ENCODE data around the gene MEIS2.

MEIS2 gene

GRCh38 chr15:37076543-37076942, 23.8 kb downstream of the MEIS2 start:
- H3K36me3 ChIP-seq (ENCODE audit: control insufficient read depth, insufficient read depth, low read length): peaks cover 36% of the 10 kb centered on the region
- no peaks in the 10 kb centered on the region for H3K4me1 ChIP-seq (ENCODE audit: control insufficient read depth, insufficient read depth, low read length, poor library complexity, severe bottlenecking)
- H3K27ac ChIP-seq (ENCODE audit: low read depth, low read length, severe bottlenecking): no peak overlapping the region
- H3K9me3 ChIP-seq (ENCODE audit: control insufficient read depth, low read length): no peaks in the 10 kb centered on the region
- no peak overlapping the region for H3K4me3 ChIP-seq (ENCODE audit: extremely low read depth, insufficient read depth, low read length, poor library complexity, severe bottlenecking)

- 77 to 100% methylated on average over 2 of the region's 4 CpGs for WGBS, 2 experiments (ENCODE audit: insufficient coverage in 2 of 2)
- Histone ChIP-seq H3K4me3 (ENCODE audit: extremely low read depth, insufficient read depth, low read length, poor library complexity, severe bottlenecking) (no peak overlapping the region), H3K9me3 (ENCODE audit: control insufficient read depth, low read length) (no peaks in the 10 kb centered on the region), H3K4me1 (ENCODE audit: control insufficient read depth, insufficient read depth, low read length, poor library complexity, severe bottlenecking) (no peaks in the 10 kb centered on the region), H3K27ac (ENCODE audit: low read depth, low read length, severe bottlenecking) (no peak overlapping the region), H3K36me3 (ENCODE audit: control insufficient read depth, insufficient read depth, low read length) (peaks cover 36% of the 10 kb centered on the region)
Observed at GRCh38 chr15:37075777-37076176, 24.6 kb downstream of the MEIS2 start.

- H3K36me3 ChIP-seq (ENCODE audit: control insufficient read depth, insufficient read depth, low read length): peaks cover 38% of the 10 kb centered on the region
- no peak overlapping the region for H3K27ac ChIP-seq (ENCODE audit: low read depth, low read length, severe bottlenecking)
- no peak overlapping the region for H3K4me3 ChIP-seq (ENCODE audit: extremely low read depth, insufficient read depth, low read length, poor library complexity, severe bottlenecking)
- no peaks in the 10 kb centered on the region for H3K4me1 ChIP-seq (ENCODE audit: control insufficient read depth, insufficient read depth, low read length, poor library complexity, severe bottlenecking)
- 100% methylated on average over 1 of the region's 1 CpG for WGBS, 2 experiments (ENCODE audit: insufficient coverage in 2 of 2)
- no peaks in the 10 kb centered on the region for H3K9me3 ChIP-seq (ENCODE audit: control insufficient read depth, low read length)
Observed at GRCh38 chr15:37072181-37072580, 28.2 kb downstream of the MEIS2 start.

- Histone ChIP-seq H3K27ac (ENCODE audit: low read depth, low read length, severe bottlenecking) (no peak overlapping the region), H3K36me3 (ENCODE audit: control insufficient read depth, insufficient read depth, low read length) (peaks cover 32% of the 10 kb centered on the region), H3K4me1 (ENCODE audit: control insufficient read depth, insufficient read depth, low read length, poor library complexity, severe bottlenecking) (no peaks in the 10 kb centered on the region), H3K4me3 (ENCODE audit: extremely low read depth, insufficient read depth, low read length, poor library complexity, severe bottlenecking) (no peak overlapping the region), H3K9me3 (ENCODE audit: control insufficient read depth, low read length) (no peaks in the 10 kb centered on the region)
- WGBS, 2 experiments (ENCODE audit: insufficient coverage in 2 of 2): 81 to 100% methylated on average over 2 of the region's 3 CpGs
Observed at GRCh38 chr15:37071134-37071533, 29.2 kb downstream of the MEIS2 start.

- H3K4me1 ChIP-seq (ENCODE audit: control insufficient read depth, insufficient read depth, low read length, poor library complexity, severe bottlenecking): no peaks in the 10 kb centered on the region
- WGBS, 2 experiments (ENCODE audit: insufficient coverage in 2 of 2): 100% methylated on average over 1 of the region's 2 CpGs; no CpG with 5 or more reads in 1 of the 2 experiments
Observed at GRCh38 chr15:37070686-37071085, 29.7 kb downstream of the MEIS2 start.

GRCh38 chr15:37061996-37062395, 38.4 kb downstream of the MEIS2 start:
- Histone ChIP-seq H3K4me1 (ENCODE audit: control insufficient read depth, insufficient read depth, low read length, poor library complexity, severe bottlenecking) (no peaks in the 10 kb centered on the region), H3K4me3 (ENCODE audit: extremely low read depth, insufficient read depth, low read length, poor library complexity, severe bottlenecking) (no peak overlapping the region), H3K9me3 (ENCODE audit: control insufficient read depth, low read length) (no peaks in the 10 kb centered on the region), H3K36me3 (ENCODE audit: control insufficient read depth, insufficient read depth, low read length) (peaks cover 46% of the 10 kb centered on the region), H3K27ac (ENCODE audit: low read depth, low read length, severe bottlenecking) (no peak overlapping the region)
- 90 to 91% methylated on average over 1 of the region's 1 CpG for WGBS, 2 experiments (ENCODE audit: insufficient coverage in 2 of 2)

More at GRCh38 chr15:37070686-37071085, 29.7 kb downstream of the MEIS2 start:
- peaks cover 35% of the 10 kb centered on the region for H3K36me3 ChIP-seq (ENCODE audit: control insufficient read depth, insufficient read depth, low read length)
- no peak overlapping the region for H3K4me3 ChIP-seq (ENCODE audit: extremely low read depth, insufficient read depth, low read length, poor library complexity, severe bottlenecking)
- H3K9me3 ChIP-seq (ENCODE audit: control insufficient read depth, low read length): no peaks in the 10 kb centered on the region
- H3K27ac ChIP-seq (ENCODE audit: low read depth, low read length, severe bottlenecking): no peak overlapping the region

- WGBS, 2 experiments (ENCODE audit: insufficient coverage in 2 of 2): no CpG with 5 or more reads among the region's 2 CpGs
- Histone ChIP-seq H3K4me1 (ENCODE audit: control insufficient read depth, insufficient read depth, low read length, poor library complexity, severe bottlenecking) (no peaks in the 10 kb centered on the region), H3K9me3 (ENCODE audit: control insufficient read depth, low read length) (no peaks in the 10 kb centered on the region), H3K4me3 (ENCODE audit: extremely low read depth, insufficient read depth, low read length, poor library complexity, severe bottlenecking) (no peak overlapping the region), H3K27ac (ENCODE audit: low read depth, low read length, severe bottlenecking) (no peak overlapping the region), H3K36me3 (ENCODE audit: control insufficient read depth, insufficient read depth, low read length) (peaks cover 49% of the 10 kb centered on the region)
Observed at GRCh38 chr15:37059086-37059485, 41.3 kb downstream of the MEIS2 start.

- Histone ChIP-seq H3K36me3 (ENCODE audit: control insufficient read depth, insufficient read depth, low read length) (peaks cover 49% of the 10 kb centered on the region), H3K9me3 (ENCODE audit: control insufficient read depth, low read length) (no peaks in the 10 kb centered on the region), H3K4me3 (ENCODE audit: extremely low read depth, insufficient read depth, low read length, poor library complexity, severe bottlenecking) (no peak overlapping the region), H3K27ac (ENCODE audit: low read depth, low read length, severe bottlenecking) (peak overlapping the region; percentile 82), H3K4me1 (ENCODE audit: control insufficient read depth, insufficient read depth, low read length, poor library complexity, severe bottlenecking) (no peaks in the 10 kb centered on the region)
- WGBS, 2 experiments (ENCODE audit: insufficient coverage in 2 of 2): 7 to 10% methylated on average over 3 of the region's 6 CpGs
Observed at GRCh38 chr15:37058316-37058985, 41.9 kb downstream of the MEIS2 start.

GRCh38 chr15:37057831-37058230, 42.5 kb downstream of the MEIS2 start:
- Histone ChIP-seq H3K4me3 (ENCODE audit: extremely low read depth, insufficient read depth, low read length, poor library complexity, severe bottlenecking) (no peak overlapping the region), H3K9me3 (ENCODE audit: control insufficient read depth, low read length) (no peaks in the 10 kb centered on the region), H3K4me1 (ENCODE audit: control insufficient read depth, insufficient read depth, low read length, poor library complexity, severe bottlenecking) (no peaks in the 10 kb centered on the region), H3K27ac (ENCODE audit: low read depth, low read length, severe bottlenecking) (peak overlapping the region; percentile 82), H3K36me3 (ENCODE audit: control insufficient read depth, insufficient read depth, low read length) (peaks cover 49% of the 10 kb centered on the region)
- 74 to 95% methylated on average over 4 to 5 of the region's 9 CpGs for WGBS, 2 experiments (ENCODE audit: insufficient coverage in 2 of 2)

- H3K36me3 ChIP-seq (ENCODE audit: control insufficient read depth, insufficient read depth, low read length): peaks cover 49% of the 10 kb centered on the region
- H3K4me3 ChIP-seq (ENCODE audit: extremely low read depth, insufficient read depth, low read length, poor library complexity, severe bottlenecking): no peak overlapping the region
- no peaks in the 10 kb centered on the region for H3K4me1 ChIP-seq (ENCODE audit: control insufficient read depth, insufficient read depth, low read length, poor library complexity, severe bottlenecking)
- H3K9me3 ChIP-seq (ENCODE audit: control insufficient read depth, low read length): no peaks in the 10 kb centered on the region
- WGBS, 2 experiments (ENCODE audit: insufficient coverage in 2 of 2): 75 to 89% methylated on average over 4 to 5 of the region's 7 CpGs
- no peak overlapping the region for H3K27ac ChIP-seq (ENCODE audit: low read depth, low read length, severe bottlenecking)
Observed at GRCh38 chr15:37057256-37057655, 43.1 kb downstream of the MEIS2 start.

GRCh38 chr15:37056177-37057121, 43.9 kb downstream of the MEIS2 start:
- peak overlapping the region; percentile 42 for H3K27ac ChIP-seq (ENCODE audit: low read depth, low read length, severe bottlenecking)
- H3K9me3 ChIP-seq (ENCODE audit: control insufficient read depth, low read length): no peaks in the 10 kb centered on the region
- 70% methylated on average over 11 to 16 of the region's 21 CpGs for WGBS, 2 experiments (ENCODE audit: insufficient coverage in 2 of 2)
- H3K4me3 ChIP-seq (ENCODE audit: extremely low read depth, insufficient read depth, low read length, poor library complexity, severe bottlenecking): no peak overlapping the region
- peaks cover 48% of the 10 kb centered on the region for H3K36me3 ChIP-seq (ENCODE audit: control insufficient read depth, insufficient read depth, low read length)
- H3K4me1 ChIP-seq (ENCODE audit: control insufficient read depth, insufficient read depth, low read length, poor library complexity, severe bottlenecking): no peaks in the 10 kb centered on the region

Measured in mesodermal cell (in vitro differentiated cells).